Ramos (cell line): Measurements from ENCODE around the gene F7.

ENCODE experiments used
- in situ Hi-C: fragments of 300-500 bp; cut with MboI; formaldehyde crosslinking; loops from one replicate; pipeline ENCODE4 v1.14.3; 2022; ENCODE audit warnings: low sequenced_read_pairs; ENCODE audit not compliant: unreplicated experiment

Gene F7

DNA sequence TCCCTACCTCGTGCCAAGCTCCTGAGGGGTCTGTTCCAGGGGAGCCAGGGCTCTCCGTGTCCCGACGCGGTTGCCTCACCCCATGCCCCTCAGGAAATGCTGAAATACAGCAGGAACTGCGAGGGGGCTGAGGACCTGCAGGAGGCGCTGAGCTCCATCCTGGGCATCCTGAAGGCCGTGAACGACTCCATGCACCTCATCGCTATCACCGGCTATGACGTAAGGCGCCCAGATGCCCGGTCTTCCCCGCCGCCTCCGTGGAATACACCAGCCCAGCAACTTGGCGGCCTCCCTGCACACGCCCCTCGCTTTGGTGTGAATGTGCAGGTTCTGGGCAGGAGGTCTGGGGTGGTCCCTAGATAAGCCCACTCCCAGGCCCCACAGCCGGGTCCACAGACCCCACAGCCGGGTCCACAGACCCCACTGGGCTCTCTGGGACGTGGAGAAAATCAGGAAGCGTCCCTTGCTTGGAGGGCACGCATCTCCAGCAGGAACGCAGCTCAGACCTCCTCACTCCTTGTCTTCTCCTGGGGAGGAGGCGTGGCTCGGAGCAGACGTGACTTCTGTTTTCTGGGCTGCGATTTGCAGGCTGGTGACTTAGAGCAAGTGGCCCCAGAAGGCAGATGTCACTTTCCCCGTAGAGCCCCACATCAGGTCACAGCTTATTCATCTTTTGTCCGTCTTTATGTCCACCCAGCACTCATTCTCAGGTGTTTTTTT lies 19.4 kb upstream of the F7 start:
- in situ Hi-C loops, result no loop called here

DNA sequence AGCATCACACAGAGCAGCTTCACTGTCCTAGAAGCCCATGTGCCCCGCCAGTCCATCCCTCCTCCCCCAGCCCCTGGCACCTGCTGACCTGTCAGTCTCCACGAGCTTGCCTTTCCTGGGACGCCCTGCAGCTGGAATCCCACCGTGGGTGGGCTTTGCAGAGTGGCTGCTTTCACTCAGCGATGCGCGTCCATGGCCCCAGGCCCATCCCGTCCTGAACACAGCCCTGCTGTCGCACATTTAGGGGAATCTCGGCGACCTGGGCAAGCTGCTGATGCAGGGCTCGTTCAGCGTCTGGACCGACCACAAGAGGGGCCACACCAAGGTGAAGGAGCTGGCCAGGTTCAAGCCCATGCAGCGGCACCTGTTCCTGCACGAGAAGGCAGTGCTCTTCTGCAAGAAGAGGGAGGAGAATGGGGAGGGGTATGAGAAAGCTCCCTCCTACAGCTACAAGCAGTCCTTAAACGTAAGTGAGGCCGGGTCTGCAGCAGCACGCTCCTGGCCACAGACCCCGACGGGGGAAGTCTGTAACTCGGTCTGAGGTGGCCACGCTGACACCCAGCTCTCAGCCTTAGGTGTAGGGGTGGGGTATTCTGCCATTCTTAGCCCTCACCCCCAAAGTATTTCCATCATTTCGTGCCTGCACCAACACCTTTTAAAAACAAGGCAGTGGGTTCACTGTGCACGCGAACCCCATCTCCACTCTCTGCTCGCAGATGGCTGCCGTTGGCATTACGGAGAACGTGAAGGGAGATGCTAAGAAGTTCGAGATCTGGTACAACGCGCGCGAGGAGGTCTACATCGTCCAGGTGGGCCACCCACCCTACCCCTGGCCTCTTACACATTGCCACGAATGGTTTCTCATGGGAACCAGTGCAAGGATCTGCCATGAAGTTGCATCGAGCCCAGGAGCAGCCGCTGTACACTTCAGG lies 18.3 kb upstream of the F7 start:
- in situ Hi-C loops, result no loop called here

DNA sequence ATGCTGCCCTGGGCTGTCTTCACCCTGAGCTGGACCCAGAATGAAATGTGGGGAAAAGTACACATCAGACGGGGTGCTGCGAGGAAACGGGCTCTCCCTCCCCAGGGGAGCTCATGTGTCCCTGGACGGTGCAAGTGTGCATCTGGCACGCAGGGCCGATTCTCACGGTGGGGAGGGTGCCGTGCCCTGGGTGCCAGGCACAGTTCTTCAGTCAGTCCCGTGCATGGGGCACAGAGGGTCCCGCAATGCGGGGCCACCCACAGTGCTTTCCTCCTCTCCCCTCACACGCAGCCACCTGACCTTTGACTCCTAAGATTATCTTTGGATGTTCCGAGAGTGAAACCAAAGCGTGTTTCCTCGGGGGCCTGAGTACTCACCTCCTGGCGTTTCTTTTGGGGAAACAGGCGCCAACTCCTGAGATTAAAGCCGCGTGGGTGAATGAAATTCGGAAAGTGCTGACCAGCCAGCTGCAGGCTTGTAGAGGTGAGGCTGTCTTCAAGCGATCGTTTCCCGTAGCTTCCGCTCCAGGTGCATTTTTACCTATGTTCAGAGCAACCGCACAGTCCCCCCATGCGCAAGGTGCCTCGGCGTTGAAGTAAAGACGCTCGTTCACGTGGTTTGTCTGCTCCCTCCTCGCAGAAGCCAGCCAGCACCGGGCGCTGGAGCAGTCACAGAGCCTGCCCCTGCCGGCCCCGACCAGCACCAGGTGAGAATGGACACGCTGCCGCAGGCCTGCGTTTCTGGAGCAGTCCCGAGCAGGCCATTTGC lies 17.5 kb upstream of the F7 start:
- in situ Hi-C loops, result no loop called here

DNA sequence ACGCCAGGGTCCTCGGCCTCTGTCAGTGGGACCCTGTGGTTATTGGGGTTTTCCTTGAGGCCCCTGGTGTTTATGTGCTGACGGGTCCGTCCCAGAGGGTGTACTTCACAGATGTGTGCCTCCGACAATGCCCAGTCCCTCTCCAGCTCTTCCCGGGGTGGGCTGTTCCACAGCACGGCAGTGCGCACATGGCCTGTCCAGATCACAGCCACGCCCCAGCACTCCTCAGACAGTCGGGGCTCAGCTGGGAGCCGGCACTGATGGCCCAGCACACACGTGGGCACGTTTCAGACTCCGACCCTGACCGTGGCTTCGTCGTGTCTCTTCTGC lies 16.9 kb upstream of the F7 start:
- in situ Hi-C loops, result no loop called here

DNA sequence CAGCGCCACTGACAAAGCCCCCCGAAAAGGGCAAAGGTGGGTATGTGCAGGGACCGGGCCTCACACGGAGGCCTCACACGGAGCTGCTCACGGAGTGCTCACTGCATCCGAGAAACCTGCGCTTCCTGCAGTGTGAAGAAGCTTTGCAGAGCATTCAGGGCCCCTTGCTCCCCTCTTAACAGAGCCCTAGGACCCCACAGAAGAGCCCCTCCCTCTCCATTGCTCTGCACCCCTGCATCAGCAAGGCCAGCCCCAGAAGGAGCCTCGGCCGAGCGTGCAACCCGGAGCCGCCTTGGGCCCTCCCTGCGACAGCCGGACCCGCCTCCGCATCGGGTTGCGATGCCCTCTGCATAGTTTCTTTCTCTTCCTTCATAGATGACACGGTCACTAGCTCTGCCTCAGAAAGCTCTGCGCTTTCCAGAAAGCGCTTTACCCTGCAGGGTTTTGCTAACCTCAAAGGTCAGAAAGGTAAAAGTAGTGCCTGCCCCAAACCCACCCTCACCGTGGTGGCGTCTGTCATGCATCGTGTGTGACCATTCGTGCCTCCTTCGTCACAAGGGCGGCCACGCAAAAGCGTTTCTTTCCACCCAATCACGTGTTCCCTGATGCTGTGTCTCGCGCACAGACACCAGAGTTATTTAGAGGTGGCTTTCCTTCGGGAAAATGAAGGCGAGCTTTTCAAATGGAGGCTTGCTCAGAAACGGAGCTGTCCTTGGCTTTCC lies 15.7 kb upstream of the F7 start:
- in situ Hi-C loops, result no loop called here

DNA sequence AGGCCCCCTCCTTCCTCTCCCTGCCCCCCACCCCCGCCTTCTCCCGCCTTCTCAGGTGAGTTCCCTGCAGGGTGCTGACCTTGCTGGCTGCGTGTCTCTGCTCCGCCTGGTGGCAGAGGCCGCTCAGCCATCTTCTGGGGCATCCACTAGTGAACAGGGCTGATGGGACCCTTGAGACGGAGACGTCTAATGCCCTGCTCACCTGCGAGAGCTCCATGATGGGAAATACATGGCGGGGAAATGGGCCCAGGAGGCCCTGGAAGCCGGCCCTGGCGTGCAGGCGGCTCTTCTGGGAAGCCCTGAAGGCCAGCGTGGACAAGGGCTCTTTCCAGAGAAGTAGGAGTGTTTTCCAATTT lies 15.2 kb upstream of the F7 start:
- in situ Hi-C loops, result no loop called here

DNA sequence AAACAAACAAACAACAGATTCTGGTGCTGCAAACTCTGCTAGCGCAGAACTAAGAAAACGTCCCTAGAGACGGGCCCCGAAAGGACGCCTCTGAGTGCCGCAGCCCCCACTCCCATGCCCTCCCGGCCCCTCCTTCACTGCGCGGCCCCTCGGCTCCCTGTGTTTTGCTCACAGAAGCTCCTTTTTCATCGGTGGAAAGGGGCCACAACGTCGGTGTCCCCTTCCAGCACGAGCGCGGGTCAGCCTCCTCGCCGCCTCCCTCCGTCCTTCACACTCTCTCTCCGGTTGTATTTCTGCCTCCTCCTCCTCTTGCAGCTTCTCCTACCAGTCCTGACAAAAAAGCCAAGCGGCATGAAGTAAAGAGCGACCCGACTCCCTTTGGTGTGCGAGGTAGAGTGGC lies 14.8 kb upstream of the F7 start:
- in situ Hi-C loops, result no loop called here

DNA sequence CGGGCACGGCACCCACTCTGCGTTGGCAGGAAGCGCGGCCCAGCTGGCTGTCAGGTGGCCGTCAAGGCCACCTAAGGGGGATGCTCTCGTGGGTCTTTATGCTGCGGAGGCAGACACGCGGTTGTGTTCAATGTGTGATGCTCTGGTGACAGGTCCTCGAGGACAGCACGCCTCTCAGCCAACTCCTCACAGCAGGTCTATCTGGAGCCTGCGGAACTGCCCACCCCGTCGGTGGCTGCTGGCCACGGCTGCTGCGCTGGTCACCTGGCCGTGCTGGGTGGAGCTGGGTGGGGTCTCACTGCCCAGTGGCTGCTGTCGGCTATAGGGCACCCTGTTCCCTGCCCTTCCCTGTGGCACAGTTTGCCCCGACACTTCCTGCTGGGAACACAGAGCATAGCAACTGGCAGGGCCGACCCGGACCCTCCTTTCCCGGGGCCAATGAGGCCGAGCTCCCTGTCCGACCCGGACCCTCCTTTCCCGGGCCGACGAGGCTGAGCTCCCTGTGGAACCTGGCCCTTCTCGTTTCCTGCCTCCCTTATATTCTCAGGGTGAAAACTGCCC lies 14.3 kb upstream of the F7 start:
- in situ Hi-C loops, result no loop called here

DNA sequence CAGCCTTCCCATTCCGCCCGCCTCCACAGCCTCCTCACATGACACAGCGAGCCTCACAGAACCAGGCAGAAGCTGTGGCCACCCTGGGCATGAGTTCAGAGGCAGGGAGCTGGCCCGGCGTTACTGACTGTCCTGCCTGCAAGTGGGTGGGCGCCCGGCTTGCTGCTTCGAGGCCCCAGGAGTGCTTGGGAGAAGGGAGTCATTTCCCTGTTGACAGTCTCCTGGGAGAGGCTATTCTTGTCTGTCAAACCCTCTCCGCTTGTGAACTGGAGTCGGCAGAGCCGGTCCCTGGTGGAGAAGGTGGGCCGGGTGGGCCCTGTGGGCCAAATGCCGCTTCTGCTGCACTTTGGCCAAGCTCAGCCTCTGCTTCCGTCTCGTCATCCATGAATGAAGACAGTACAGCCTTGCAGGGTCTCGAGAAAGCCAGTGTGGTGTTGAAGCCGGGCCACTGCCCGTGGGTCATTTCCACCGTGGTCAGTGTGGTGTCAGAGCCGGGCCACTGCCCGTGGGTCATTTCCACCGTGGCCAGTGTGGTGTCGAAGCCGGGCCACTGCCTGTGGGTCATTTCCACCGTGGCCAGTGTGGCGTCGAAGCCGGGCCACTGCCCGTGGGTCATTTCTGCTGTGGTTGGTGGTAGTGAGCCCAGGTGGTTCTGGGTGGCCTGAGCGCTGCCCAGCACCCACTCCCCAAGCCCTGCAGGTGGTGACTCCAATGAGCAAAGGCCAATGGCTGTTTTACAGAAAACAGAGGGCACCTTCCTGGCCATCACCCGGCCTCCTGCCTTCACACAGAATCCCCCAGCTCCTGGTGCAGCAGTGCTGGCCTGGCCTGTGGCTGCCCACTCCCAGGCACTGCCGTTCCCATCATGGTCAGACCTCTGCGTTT lies 13.5 kb upstream of the F7 start:
- in situ Hi-C loops, result no loop called here

DNA sequence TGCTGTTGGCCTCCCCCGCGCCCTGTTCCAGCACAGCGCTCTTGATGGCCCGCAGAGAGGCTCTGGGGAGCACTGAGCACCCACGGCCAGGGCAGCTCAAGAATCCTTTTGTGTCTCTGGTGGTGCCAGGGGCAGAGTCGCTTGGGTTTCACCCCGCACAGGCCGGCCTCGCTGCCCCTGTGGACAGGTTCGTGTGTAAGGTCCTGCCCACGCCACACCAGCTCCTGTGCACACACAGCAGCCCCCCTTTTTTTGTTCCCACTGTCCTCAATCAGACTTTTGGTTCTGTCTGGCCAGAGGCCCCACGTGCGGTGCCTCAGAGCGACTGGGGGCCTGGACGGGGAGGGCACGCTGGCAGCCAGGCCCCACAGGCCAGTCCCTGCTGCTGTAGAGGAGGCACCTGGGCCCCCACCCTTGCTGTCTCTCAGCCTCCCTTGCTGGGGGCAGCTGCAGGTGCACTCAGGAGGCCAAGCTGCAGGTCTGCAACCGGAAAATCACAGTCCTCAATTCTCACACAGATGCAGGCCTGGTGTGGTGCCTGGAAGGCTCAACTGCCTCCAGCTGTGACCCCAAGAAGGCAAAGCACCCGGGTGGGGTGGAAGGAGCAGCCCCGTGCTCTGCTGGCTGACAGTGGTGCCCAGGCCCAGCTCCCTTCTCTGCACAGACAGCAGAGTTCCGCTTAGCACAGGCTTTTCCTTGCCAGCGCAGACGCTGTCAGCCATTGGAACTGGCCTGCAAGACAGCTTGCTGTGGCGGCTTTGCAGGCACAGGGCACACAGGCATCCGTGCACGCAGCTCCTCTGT lies 12.6 kb upstream of the F7 start:
- in situ Hi-C loops, result no loop called here

DNA sequence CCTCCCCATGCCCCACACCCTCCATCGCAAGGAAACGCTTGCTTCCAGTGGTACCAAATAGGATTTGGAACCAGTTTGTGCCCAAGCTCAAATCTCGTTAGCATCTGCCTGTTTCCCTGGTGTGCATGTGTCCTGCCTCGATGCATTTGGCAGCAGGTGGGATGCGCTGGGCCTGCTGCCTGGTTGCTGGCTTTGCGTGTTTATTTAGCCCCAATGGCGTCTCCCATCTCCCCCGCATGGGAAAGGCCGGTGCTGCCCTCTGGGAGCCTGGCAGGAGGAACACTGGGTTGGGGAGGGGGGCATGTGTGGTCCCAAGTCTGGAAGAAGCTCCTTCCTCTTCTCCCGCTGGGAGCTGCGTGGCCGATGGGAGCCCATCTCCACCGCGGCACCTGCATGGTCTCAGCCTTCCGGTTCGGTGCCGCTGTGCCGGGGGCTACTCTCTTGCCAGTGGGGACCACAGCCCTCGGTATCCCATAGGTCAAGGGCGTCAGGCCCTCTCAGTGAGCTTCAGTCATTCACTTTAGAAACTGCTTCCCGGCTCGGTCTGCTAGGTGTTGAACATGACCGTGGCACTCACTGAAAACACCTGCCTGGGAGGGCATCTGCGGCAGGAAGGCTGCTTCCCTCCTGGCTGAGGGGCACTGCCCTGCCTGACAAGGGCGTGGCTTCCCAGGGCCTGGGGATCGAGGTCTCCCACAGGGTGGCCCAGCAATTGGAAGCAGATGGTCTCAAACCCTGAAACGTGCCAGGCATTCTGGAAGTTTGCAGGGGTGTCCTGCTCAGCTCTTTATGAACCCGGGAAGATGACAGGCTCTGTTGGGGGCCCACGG lies 11.8 kb upstream of the F7 start:
- in situ Hi-C loops, result no loop called here

DNA sequence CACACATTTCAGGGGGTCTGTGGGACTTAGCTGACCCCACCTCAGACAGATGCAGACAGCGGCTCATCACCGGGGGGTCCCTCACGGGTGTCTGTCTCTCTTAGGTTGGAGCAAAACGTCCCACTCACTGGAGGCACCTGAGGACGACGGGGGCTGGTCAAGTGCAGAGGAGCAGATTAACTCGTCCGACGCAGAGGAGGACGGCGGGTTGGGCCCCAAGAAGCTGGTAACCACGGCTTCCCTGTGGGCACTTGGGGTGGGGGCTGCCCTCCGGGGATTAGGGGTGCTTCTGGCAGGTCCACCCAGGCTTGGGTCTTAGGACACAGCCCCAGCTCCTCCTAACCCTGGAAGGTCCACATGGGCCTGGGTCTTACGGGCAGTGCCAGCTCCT lies 11.2 kb upstream of the F7 start:
- in situ Hi-C loops, result no loop called here

DNA sequence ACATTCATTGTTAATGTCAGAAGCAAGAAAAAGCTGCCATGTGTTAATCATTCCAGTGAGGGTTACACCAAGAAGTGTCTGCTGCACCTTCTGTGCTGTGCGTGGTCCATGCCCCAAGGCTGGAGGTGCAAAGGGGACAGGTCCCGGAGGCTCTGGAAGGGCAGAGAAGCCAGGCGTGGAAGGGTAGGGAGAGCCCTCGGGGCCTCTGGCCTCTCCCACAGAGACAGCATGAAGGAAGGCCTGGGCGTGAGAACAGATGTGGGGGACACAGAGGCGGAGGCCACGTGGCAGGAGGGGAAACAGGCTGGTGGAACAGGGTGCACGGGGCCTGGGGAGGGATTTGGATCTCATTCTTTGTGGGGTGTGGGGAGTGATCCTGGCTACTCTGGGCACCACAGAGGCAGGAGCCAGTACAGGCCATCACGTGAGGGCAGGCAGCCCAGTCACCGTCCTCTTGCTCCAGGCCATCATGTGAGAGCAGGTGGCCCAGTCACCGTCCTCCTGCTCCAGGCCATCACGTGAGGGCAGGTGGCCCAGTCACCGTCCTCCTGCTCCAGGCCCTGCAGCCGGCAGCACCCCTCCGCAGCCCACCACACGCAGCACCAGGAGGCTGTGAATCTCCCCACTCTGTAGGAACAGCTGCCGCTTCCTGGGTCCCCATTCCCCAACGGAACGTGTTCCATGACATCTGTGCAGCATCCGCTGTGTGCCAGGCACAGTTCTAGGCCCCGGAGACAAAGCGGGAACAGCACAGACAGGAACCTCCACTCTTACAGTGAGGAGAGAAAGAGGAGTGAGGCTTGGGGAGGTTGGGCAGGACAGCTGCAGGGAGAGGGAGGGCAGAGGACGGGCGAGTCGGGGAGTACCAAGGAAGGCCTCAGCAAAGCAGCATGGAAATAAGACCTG lies 10.2 kb upstream of the F7 start:
- in situ Hi-C loops, result no loop called here

DNA sequence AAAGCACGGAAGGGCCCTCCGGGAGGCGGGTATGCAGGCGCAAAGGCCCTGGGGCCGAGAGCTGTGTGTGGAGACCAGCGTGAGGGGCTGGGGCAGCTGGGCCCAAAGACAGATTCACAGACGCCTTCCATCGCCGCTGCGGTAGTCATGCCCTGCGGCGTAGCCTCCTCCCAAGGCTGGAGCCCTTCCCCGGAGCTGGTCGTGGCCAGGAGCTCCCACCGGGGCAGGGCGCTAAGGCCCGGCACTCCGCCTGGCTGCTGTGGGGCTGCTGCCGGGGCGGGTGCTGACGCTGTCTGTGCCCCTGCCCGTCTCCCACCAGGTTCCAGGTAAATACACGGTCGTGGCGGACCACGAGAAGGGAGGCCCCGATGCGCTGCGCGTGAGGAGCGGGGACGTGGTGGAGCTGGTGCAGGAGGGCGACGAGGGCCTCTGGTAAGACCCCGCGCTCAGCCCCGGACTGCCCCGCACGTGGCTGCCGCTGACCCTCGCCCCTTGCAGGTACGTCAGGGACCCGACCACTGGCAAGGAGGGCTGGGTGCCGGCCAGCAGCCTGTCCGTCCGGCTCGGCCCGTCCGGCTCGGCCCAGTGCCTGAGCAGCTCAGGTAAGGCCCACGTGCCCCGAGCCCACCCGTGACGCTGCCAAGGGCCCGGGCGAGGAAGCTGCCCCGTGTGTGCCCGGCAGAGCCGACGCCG lies 9.4 kb upstream of the F7 start:
- in situ Hi-C loops, result no loop called here

DNA sequence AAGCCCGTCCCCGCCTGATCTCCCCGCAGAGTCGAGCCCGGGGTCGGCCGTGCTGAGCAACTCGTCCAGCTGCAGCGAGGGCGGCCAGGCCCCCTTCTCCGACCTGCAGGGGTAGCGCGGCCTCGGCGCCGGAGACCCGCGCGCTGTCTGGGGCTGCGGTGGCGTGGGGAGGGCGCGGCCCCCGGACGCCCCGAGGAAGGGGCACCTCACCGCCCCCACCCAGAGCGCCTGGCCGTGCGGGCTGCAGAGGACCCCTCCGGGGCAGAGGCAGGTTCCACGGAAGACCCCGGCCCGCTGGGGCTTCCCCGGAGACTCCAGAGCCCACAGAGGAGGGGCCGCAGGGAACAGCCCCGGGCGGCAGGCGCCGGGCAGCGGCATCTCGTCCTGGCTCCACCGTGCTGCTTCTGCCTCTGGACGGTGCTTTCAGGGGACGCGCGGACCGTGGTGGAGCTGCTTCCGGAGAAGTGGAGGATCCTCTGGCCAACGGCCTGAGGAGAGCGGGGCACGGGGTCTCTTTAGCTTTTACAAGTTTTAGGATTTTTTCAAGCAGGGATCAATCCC lies 8.8 kb upstream of the F7 start:
- in situ Hi-C loops, result no loop called here

DNA sequence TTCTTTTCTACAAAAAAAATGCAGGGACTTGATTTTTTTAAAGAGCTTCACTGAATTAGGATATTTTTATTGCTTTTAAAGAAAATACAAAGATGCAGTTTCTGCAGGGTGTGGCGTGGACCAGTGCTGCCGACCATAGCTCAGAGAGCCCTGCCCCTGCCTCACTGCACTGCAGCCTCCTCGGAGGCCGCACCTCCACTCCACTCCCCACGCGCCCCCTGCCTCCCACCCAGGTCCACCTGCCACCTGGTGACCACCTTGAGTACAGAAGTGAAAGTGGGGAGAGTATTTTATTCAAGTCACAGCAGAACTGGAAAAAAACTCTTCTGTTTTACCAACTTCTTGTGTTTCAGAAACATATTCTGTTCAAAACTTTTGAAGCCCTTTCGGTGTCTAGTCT lies 7.9 kb upstream of the F7 start:
- in situ Hi-C loops, result no loop called here
